Body of pancreas (tissue), 4 donors: ENCODE data around the gene RFTN1. TPM values are rescaled to one million over a fixed set of nuclear protein-coding genes. Genes with fewer than 3 reads are reported as not detected.

Experiments used
- ATAC-seq: fragments of 150-250 bp; one replicate; pipeline ENCODE4 v1.9.1; 2016
- DNase-seq, 4 donors: peaks; one replicate each; pipeline ENCODE4 v3.0.0-alpha.2; 2019
- H3K27ac ChIP-seq, 4 donors: fragments of 200-600 bp; sonication (generic); 1 replicate in 3 of 4; 2 replicates in 1 of 4; pipeline versions ENCODE4 v1.5.1 to v1.6.1; 2016 to 2019; ENCODE audit warnings: mild to moderate bottlenecking in 1 of 4, mixed read lengths in 1 of 4, moderate library complexity in 1 of 4
- H3K27me3 ChIP-seq, 2 donors: fragments of 200-600 bp; sonication (generic); one replicate each; pipeline ENCODE4 v1.6.0; 2016; ENCODE audit warnings: mild to moderate bottlenecking in 1 of 2
- H3K36me3 ChIP-seq, 2 donors: fragments of 200-600 bp; sonication (generic); replicated peaks in 1 of 2; 2 replicates each; pipeline ENCODE4 v1.5.1; 2016; ENCODE audit warnings: low read depth in 2 of 2; ENCODE audit not compliant: insufficient read depth in 1 of 2
- H3K4me1 ChIP-seq: fragments of 200-600 bp; sonication (generic); one replicate; pipeline ENCODE4 v1.6.0; 2016
- H3K4me3 ChIP-seq, 2 donors: fragments of 200-600 bp; sonication (generic); 1 replicate in 1 of 2; 2 replicates in 1 of 2; pipeline ENCODE4 v1.5.1; 2016 to 2019
- H3K9me3 ChIP-seq, 3 donors: fragments of 200-600 bp; sonication (generic); 1 replicate in 2 of 3; 2 replicates in 1 of 3; pipeline ENCODE4 v1.5.1; 2016
- POLR2A ChIP-seq, 3 donors: fragments of 450-650 bp; IDR thresholded peaks; one replicate each; pipeline ENCODE4 v1.6.1; 2016; ENCODE audit warnings: antibody characterized with exemption in 3 of 3, mild to moderate bottlenecking in 2 of 3
- WGBS, 2 donors: methylation state at CpG; one replicate each; pipeline ENCODE4 v1.1.5; 2017; 5-methylcytosine and 5-hydroxymethylcytosine counted together
- intact Hi-C: fragments of 100-400 bp; cut with DNase I; formaldehyde crosslinking; loops from one replicate; pipeline ENCODE4 v1.15.1; 2023
- total RNA-seq, 2 donors: library from RNA; depleted of rRNA; stranded (reverse); fragments of >200 nt; gene quantifications; one replicate each; pipeline ENCODE4 v1.1.0, GENCODE V29; 2016
- TF ChIP-seq, protein P1 (sequence below), 7 experiments: fragments of 450-650 bp in 4 of 7; fragments of 200-600 bp in 3 of 7; sonication (generic) in 3 of 7; IDR thresholded peaks; one replicate each; pipeline ENCODE4 v1.5.1; 2016 to 2019; ENCODE audit warnings: antibody characterized with exemption in 7 of 7

RFTN1 gene
- total RNA-seq, 2 donors from 2014 or later, result 6.5 to 28.0 TPM

DNA sequence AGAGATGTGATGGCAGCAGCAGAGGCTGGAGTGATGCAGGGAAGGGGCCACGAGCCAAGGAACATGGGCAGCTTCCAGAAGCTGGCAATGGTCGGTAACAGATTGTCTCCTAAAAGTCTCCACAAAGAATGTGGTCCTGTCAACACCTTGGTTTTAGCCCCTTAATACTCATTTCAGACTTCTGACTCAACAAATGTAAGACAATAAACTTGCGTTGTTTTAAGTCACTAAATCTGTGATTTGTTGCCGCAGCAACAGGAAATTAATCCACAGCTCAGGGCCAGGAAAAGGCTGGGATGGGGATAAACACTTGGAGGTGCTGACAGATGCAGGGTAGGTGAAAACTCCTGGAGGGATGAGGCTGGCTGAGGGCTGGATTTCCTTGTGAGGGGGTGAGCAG, 178.6 kb downstream of the RFTN1 start:
- intact Hi-C loops, result no loop called here
- ATAC-seq, result no peak
- Histone ChIP-seq H3K36me3 (no peaks in the 10 kb centered on the region), H3K4me1 (no peaks in the 10 kb centered on the region), H3K27ac (no peak overlapping the region), H3K4me3 (no peak overlapping the region), H3K9me3 (peaks cover 0 to 6% (median 0%) of the 10 kb centered on the region in 3 donors), H3K27me3 (no peaks in the 10 kb centered on the region)
- TF ChIP-seq POLR2A (IDR thresholded peaks at IDR 0.05), result no peak
- TF ChIP-seq, protein P1, sequence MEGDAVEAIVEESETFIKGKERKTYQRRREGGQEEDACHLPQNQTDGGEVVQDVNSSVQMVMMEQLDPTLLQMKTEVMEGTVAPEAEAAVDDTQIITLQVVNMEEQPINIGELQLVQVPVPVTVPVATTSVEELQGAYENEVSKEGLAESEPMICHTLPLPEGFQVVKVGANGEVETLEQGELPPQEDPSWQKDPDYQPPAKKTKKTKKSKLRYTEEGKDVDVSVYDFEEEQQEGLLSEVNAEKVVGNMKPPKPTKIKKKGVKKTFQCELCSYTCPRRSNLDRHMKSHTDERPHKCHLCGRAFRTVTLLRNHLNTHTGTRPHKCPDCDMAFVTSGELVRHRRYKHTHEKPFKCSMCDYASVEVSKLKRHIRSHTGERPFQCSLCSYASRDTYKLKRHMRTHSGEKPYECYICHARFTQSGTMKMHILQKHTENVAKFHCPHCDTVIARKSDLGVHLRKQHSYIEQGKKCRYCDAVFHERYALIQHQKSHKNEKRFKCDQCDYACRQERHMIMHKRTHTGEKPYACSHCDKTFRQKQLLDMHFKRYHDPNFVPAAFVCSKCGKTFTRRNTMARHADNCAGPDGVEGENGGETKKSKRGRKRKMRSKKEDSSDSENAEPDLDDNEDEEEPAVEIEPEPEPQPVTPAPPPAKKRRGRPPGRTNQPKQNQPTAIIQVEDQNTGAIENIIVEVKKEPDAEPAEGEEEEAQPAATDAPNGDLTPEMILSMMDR (IDR thresholded peaks at IDR 0.05), result no peak
- 77 to 80% methylated on average over 4 of the region's 4 CpGs for WGBS, 2 donors
- no peak for DNase-seq

DNA sequence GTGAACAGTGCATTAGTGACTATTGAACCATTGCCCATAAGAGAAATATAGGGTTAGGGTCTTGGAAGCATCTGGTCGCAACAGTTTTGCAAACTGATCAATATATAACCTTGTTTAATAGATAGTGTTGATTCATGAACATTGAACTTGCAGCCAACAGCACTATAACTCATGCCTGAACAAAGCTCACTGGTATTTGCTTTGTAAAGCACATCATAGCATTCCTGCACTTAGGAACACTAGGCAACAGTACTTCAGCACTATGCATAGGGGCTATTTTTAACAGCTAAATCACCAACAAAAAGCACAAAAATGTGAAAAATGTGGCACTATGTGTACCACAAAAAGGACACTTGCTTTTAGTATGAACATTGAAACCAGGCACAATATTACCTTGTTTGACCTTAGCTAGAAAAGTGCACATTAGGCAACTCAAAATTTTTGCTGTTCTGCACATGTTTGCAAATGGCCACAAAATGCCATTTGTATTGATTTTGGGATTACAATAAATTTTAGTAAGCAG, 180.5 kb downstream of the RFTN1 start:
- TF ChIP-seq, protein P1 (IDR thresholded peaks at IDR 0.05), result no peak
- no peak for TF ChIP-seq POLR2A (IDR thresholded peaks at IDR 0.05)

DNA sequence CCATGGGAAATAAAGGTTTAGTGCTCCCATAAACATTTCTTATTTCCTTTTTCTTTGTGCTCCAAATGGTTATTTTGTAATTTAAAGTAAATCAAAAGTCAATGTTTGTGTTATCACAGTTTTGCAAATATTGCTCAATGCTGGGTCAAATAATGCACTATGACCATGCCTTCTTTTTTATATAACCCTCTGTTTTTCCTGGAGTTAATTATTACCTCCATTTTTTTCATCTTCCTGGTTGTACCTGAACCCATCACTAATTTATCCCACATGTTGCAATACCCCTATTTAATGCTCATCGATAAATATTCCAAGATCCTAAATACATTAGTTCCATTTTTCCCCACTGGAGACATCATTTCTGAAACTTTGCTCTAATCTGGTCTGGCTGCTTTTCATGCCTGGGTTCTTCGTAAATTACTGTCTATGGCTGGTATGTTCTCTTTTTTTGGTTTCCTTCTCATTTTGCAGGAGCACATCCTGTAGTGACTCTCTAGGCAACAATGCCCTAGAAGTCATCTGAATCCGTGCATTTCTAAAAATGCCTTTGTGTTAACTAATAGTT, 182.1 kb downstream of the RFTN1 start:
- intact Hi-C loops, result no loop called here
- H3K27me3 ChIP-seq, result no peaks in the 10 kb centered on the region

More for the DNA sequence above, 180.5 kb downstream of the RFTN1 start:
- H3K36me3 ChIP-seq, result no peaks in the 10 kb centered on the region
- peaks cover 0 to 10% (median 0%) of the 10 kb centered on the region in 3 donors for H3K9me3 ChIP-seq
- DNase-seq (no peak), ATAC-seq (no peak)
- no peak overlapping the region for H3K4me3 ChIP-seq
- H3K27ac ChIP-seq, result no peak overlapping the region
- intact Hi-C loops, result no loop called here
- WGBS, 2 donors, result 82% methylated on average over 1 of the region's 1 CpG
- H3K27me3 ChIP-seq, result no peaks in the 10 kb centered on the region
- H3K4me1 ChIP-seq, result no peaks in the 10 kb centered on the region

DNA sequence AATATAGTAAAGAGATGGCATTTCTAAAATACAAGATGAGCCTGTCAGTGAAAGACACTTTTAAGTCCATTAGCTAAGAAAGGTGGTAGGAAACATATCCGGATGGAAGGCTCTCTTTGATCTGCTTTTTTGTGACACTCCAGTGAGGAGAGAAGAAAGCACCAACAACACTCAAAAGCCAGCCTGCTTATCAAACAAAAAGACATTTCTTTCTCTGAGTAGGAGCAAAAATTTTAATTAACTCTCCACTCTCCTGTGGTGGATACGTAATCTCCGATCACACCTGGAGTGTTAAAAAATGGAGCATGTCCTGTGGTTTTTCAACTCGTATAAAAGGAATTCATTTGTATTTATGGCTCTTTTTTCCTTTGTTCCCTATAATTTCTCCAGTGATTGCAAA, 183.1 kb downstream of the RFTN1 start:
- H3K4me3 ChIP-seq, result no peak overlapping the region
- peaks cover 0 to 10% (median 0%) of the 10 kb centered on the region in 3 donors for H3K9me3 ChIP-seq
- DNase-seq (no peak), ATAC-seq (no peak)
- no peaks in the 10 kb centered on the region for H3K27me3 ChIP-seq
- intact Hi-C loops, result no loop called here
- H3K27ac ChIP-seq, result no peak overlapping the region
- no peaks in the 10 kb centered on the region for H3K36me3 ChIP-seq
- TF ChIP-seq, protein P1 (IDR thresholded peaks at IDR 0.05), result no peak
- TF ChIP-seq POLR2A (IDR thresholded peaks at IDR 0.05), result no peak
- WGBS, 2 donors, result 94 to 95% methylated on average over 4 of the region's 4 CpGs
- H3K4me1 ChIP-seq, result no peaks in the 10 kb centered on the region

More for the DNA sequence above, 182.1 kb downstream of the RFTN1 start:
- no peaks in the 10 kb centered on the region for H3K4me1 ChIP-seq
- H3K4me3 ChIP-seq, result no peak overlapping the region
- 94 to 97% methylated on average over 3 of the region's 3 CpGs for WGBS, 2 donors
- H3K36me3 ChIP-seq, result no peaks in the 10 kb centered on the region
- TF ChIP-seq POLR2A (IDR thresholded peaks at IDR 0.05), result no peak
- TF ChIP-seq, protein P1 (IDR thresholded peaks at IDR 0.05), result no peak
- H3K27ac ChIP-seq, result no peak overlapping the region
- ATAC-seq, result no peak
- peaks cover 0 to 10% (median 0%) of the 10 kb centered on the region in 3 donors for H3K9me3 ChIP-seq
- no peak for DNase-seq

DNA sequence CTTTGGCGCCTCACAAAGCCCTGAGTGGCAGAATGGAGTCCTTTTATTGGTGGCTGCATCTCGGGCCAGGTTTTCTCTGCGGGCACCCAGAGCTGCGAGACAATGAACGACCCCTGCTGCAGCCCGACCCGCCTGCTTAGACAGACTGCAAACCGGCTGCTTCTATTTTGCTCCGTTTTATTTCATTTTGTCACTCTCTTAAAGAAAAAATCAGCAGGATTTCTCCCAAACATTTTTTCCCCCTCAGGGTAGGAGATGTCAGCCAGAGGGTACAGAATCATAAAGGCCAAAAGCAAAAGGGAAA, 183.7 kb downstream of the RFTN1 start:
- ATAC-seq (no peak), DNase-seq (no peak)
- Histone ChIP-seq H3K9me3 (peaks cover 0 to 10% (median 0%) of the 10 kb centered on the region in 3 donors), H3K27ac (no peak overlapping the region), H3K36me3 (no peaks in the 10 kb centered on the region), H3K4me3 (no peak overlapping the region), H3K4me1 (no peaks in the 10 kb centered on the region), H3K27me3 (no peaks in the 10 kb centered on the region)
- TF ChIP-seq, protein P1 (IDR thresholded peaks at IDR 0.05), result no peak
- TF ChIP-seq POLR2A (IDR thresholded peaks at IDR 0.05), result no peak
- intact Hi-C loops, result no loop called here
- WGBS, 2 donors, result 82 to 94% methylated on average over 9 of the region's 9 CpGs
